Suprapubic skin (tissue), 4 donors: ENCODE data around the gene ANKRD2.

ENCODE experiments used
- CTCF ChIP-seq, 2 donors: fragments of 200-600 bp in 1 of 2; fragments of 450-650 bp in 1 of 2; sonication (generic) in 1 of 2; IDR thresholded peaks; one replicate each; pipeline ENCODE4 v1.5.1; 2016 to 2019; ENCODE audit warnings: antibody characterized with exemption in 2 of 2, mild to moderate bottlenecking in 1 of 2, moderate library complexity in 1 of 2
- EP300 ChIP-seq: sonication (generic); formaldehyde crosslinking; IDR thresholded peaks from one replicate; pipeline ENCODE4 v1.6.1; 2017; ENCODE audit warnings: antibody characterized with exemption
- POLR2A ChIP-seq, 2 donors: fragments of 450-650 bp; IDR thresholded peaks; one replicate each; pipeline ENCODE4 v1.6.1; 2017; ENCODE audit warnings: antibody characterized with exemption in 2 of 2, mild to moderate bottlenecking in 2 of 2, moderate library complexity in 2 of 2
- POLR2AphosphoS5 ChIP-seq, 3 donors: sonication (generic); formaldehyde crosslinking; IDR thresholded peaks; one replicate each; pipeline ENCODE4 v1.6.1; 2017; ENCODE audit warnings: antibody characterized with exemption in 3 of 3

GRCh38 chr10:97627731-97628130 is 55.2 kb downstream of the ANKRD2 start:
- no peak for TF ChIP-seq EP300
- no peak for TF ChIP-seq CTCF (IDR thresholded peaks at IDR 0.05)
- TF ChIP-seq POLR2A (IDR thresholded peaks at IDR 0.05) = no peak
- TF ChIP-seq POLR2AphosphoS5 (IDR thresholded peaks at IDR 0.05) = no peak
